ENCODE measurements around the gene RNF135. TPM values are rescaled to one million over a fixed set of nuclear protein-coding genes. Genes with fewer than 3 reads are reported as not detected.
A peak's percentile ranks its signal among the peaks of the same experiment; 100 is the strongest.

The RNF135 gene
- total and polyA plus RNA-seq, 2 of the 4 experiments (the other 2 are of a cell fraction) = 5.9 to 9.0 TPM

DNA sequence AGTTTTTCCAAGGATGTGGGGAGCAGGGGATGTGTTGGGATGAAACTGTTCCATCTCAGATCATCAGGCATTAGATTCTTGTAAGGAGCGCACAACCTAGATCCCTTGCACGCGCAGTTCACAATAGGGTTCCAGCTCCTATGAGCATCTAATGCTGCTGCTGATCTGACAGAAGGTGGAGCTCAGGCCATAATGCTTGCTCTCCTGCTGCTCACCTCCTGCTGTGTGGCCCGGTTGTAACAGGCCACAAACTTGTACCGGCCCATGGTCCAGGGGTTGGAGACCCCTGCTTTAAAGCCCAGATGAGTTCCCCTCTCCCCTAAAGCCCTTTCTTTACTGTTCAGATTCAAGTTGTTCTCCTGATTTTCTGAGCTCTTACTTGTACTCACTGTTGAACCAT, 44.8 kb downstream of the RNF135 start:
- CTCF ChIA-PET = interaction anchor here (1.6 kb wide), 1 partner anchor 201 kb away, joined by 4 read pairs; no protein-coding TSS in a partner anchor
- no peak overlapping the region for H3K4me3 ChIP-seq (ENCODE audit: insufficient read depth, low read depth, low read length)
- BruUV-seq (replicated peaks) = no TSS peak
- in situ Hi-C loops (cut with MboI; ENCODE audit: low sequenced_read_pairs) (no loop called here), dilution Hi-C loops (cut with HindIII; ENCODE audit: low sequenced_read_pairs, unreplicated experiment) (no loop called here), intact Hi-C loops (cut with micrococcal nuclease) (no loop called here)
- no peak overlapping the region for H2BK120ac ChIP-seq (ENCODE audit: low read depth, low read length)
- H3K9me1 ChIP-seq (ENCODE audit: insufficient read depth, low read length) = peaks cover 4% of the 10 kb centered on the region; the same call in 1 of the 2 replicates
- no peaks in the 10 kb centered on the region for H3K9me3 ChIP-seq (ENCODE audit: control insufficient read depth, insufficient read depth, low read length)
- peaks cover 2 to 9% of the 10 kb centered on the region in 2 experiments; a peak in 3 of 4 replicates for H3K79me1 ChIP-seq (ENCODE audit: low read depth in 1 of 2, low read length in 2 of 2)
- no peaks in the 10 kb centered on the region for H3K36me3 ChIP-seq (ENCODE audit: control insufficient read depth, insufficient read depth, low read length)
- H4K8ac ChIP-seq (ENCODE audit: low read depth in 2 of 2, low read length in 2 of 2) = no peak overlapping the region
- H2AFZ ChIP-seq (replicated peaks; ENCODE audit: low read length, poor library complexity) = peak overlapping the region; percentile 62
- no peak overlapping the region for H3K14ac ChIP-seq (replicated peaks; ENCODE audit: low read depth, low read length)
- peak; percentile 8; the same call in 1 of the 2 replicates for TF ChIP-seq RAD21 (IDR thresholded peaks at IDR 0.05; ENCODE audit: low read length)
- no peak for TF ChIP-seq CHD1 (IDR thresholded peaks at IDR 0.05; ENCODE audit: low read depth, low read length)
- TF ChIP-seq, protein P1, sequence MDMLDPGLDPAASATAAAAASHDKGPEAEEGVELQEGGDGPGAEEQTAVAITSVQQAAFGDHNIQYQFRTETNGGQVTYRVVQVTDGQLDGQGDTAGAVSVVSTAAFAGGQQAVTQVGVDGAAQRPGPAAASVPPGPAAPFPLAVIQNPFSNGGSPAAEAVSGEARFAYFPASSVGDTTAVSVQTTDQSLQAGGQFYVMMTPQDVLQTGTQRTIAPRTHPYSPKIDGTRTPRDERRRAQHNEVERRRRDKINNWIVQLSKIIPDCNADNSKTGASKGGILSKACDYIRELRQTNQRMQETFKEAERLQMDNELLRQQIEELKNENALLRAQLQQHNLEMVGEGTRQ (IDR thresholded peaks at IDR 0.05; ENCODE audit: low read depth, low read length) = no peak
- no peak for TF ChIP-seq SMC3 (IDR thresholded peaks at IDR 0.05; ENCODE audit: low read depth, low read length)
- TF ChIP-seq NFE2L2 (IDR thresholded peaks at IDR 0.05; ENCODE audit: low read depth, low read length) = no peak
- no peak overlapping the region for H3K4me2 ChIP-seq (ENCODE audit: low read depth, low read length)
- no peak overlapping the region for H4K91ac ChIP-seq (ENCODE audit: insufficient read depth, low read depth, low read length)
- no peak overlapping the region for H3K56ac ChIP-seq (ENCODE audit: extremely low read depth, insufficient read depth, low read length)
- no peak overlapping the region for H3K18ac ChIP-seq (ENCODE audit: low read depth, low read length)
- no peaks in the 10 kb centered on the region; the same call in 1 of the 2 replicates for H3K4me1 ChIP-seq (ENCODE audit: control insufficient read depth, insufficient read depth, low read length)
- no peak overlapping the region for H4K5ac ChIP-seq (ENCODE audit: low read depth, low read length)
- 80% methylated on average over 5 of the region's 5 CpGs; no CpG with 5 or more reads in 1 of the 2 experiments for WGBS, 2 experiments (ENCODE audit: extremely low coverage in 2 of 2, insufficient read length in 1 of 2)
- DNase-seq = no peak
- no peak overlapping the region for H2BK20ac ChIP-seq (ENCODE audit: low read depth, low read length)
- H3K23ac ChIP-seq (ENCODE audit: low read depth, low read length) = no peak overlapping the region
- no peak for ATAC-seq (ENCODE audit: low read depth)
- no peak overlapping the region for H3K9ac ChIP-seq (ENCODE audit: low read depth, low read length)
- no peaks in the 10 kb centered on the region; the same call in 1 of the 2 replicates for H4K20me1 ChIP-seq (ENCODE audit: insufficient read depth, low read length)
- H2AK5ac ChIP-seq (ENCODE audit: low read depth, low read length) = peak overlapping the region; percentile 5; the same call in 1 of the 2 replicates
- no peak overlapping the region for H2BK15ac ChIP-seq (ENCODE audit: low read depth, low read length)
- H2AK9ac ChIP-seq (replicated peaks; ENCODE audit: low read depth, low read length, poor library complexity) = peak overlapping the region; percentile 63
- no peak overlapping the region for H2BK5ac ChIP-seq (ENCODE audit: low read depth, low read length, poor library complexity, severe bottlenecking)
- no peak overlapping the region for H3K4ac ChIP-seq (ENCODE audit: low read depth, low read length)
- POLR2A ChIA-PET (ENCODE audit: unreplicated experiment) = no interaction called here
- H3K27me3 ChIP-seq (ENCODE audit: control insufficient read depth, insufficient read depth, low read length) = no peaks in the 10 kb centered on the region
- no peak overlapping the region for H3K27ac ChIP-seq (ENCODE audit: insufficient read depth, low read length)

Measured in IMR-90 (cell line).